BE2C (cell line): ENCODE measurements around the gene MIAT.

ENCODE experiments used
- DNase-seq: peaks from one replicate; pipeline ENCODE4 v3.0.0-alpha.2; 2020
- H3K27me3 ChIP-seq: fragments of 250-450 bp; sonication (Bioruptor Pico); 2 replicates; pipeline ENCODE4 v1.5.1; 2020; ENCODE audit warnings: mild to moderate bottlenecking
- H3K36me3 ChIP-seq: fragments of 250-450 bp; sonication (Bioruptor Pico); 2 replicates; pipeline ENCODE4 v1.5.1; 2020; ENCODE audit warnings: mild to moderate bottlenecking
- H3K4me1 ChIP-seq: fragments of 250-450 bp; sonication (Bioruptor Pico); 2 replicates; pipeline ENCODE4 v1.5.1; 2020
- H3K4me3 ChIP-seq: 2 replicates; pipeline ENCODE4 v1.5.1; 2011; ENCODE audit warnings: low read depth, low read length
- H3K9me3 ChIP-seq: fragments of 250-450 bp; sonication (Bioruptor Pico); 2 replicates; pipeline ENCODE4 v1.5.1; 2020
- TF ChIP-seq, protein P1 (sequence below): IDR thresholded peaks from 2 replicates; pipeline ENCODE4 v1.5.1; 2012; ENCODE audit warnings: mild to moderate bottlenecking, low read depth, low read length

Gene MIAT

DNA sequence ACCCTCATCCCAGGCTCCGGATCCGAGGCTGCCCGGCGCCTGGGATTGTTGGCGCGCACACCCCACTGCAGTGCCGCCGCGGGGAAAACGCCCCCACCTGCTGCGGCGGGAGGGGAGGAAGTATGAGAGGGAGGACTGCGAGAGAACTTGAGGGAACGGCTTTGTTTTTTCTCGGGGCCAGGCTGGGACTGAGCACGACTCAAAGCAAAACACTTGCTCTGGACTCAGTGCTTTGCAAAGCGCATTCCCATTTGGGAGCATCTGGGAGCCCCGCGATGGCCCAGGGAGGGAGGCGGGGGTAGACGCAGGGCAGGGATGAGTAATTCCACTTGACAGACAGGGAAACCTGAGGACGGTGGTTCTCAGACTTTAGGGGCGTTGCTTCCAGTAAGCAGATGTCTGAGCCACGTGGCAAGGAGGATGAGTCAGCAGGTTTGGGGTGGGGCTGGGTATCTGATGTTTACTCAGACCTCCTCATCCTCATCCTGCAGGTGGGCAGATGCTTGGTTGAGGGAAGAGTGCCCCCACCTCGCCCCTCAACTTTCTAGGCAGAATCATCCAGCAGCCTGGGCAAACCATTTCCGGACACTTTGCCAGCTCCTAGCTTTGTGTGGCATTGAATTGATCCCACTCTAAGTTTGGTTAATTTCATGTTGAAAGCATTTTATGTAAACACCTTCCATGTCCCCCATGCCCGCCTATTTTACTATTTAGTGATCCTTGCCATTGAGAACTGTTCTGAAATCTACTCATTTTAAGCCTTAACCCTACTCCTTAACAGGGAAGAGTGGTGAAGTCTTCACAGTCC lies 1.5 kb downstream of the MIAT start:
- Histone ChIP-seq H3K4me1 (peaks cover 5% of the 10 kb centered on the region), H3K4me3 (peak overlapping the region; percentile 76), H3K9me3 (no peaks in the 10 kb centered on the region), H3K36me3 (no peaks in the 10 kb centered on the region), H3K27me3 (peaks cover 4% of the 10 kb centered on the region)
- DNase-seq: peak; percentile 88
- TF ChIP-seq, protein P1, sequence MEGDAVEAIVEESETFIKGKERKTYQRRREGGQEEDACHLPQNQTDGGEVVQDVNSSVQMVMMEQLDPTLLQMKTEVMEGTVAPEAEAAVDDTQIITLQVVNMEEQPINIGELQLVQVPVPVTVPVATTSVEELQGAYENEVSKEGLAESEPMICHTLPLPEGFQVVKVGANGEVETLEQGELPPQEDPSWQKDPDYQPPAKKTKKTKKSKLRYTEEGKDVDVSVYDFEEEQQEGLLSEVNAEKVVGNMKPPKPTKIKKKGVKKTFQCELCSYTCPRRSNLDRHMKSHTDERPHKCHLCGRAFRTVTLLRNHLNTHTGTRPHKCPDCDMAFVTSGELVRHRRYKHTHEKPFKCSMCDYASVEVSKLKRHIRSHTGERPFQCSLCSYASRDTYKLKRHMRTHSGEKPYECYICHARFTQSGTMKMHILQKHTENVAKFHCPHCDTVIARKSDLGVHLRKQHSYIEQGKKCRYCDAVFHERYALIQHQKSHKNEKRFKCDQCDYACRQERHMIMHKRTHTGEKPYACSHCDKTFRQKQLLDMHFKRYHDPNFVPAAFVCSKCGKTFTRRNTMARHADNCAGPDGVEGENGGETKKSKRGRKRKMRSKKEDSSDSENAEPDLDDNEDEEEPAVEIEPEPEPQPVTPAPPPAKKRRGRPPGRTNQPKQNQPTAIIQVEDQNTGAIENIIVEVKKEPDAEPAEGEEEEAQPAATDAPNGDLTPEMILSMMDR: no peak

DNA sequence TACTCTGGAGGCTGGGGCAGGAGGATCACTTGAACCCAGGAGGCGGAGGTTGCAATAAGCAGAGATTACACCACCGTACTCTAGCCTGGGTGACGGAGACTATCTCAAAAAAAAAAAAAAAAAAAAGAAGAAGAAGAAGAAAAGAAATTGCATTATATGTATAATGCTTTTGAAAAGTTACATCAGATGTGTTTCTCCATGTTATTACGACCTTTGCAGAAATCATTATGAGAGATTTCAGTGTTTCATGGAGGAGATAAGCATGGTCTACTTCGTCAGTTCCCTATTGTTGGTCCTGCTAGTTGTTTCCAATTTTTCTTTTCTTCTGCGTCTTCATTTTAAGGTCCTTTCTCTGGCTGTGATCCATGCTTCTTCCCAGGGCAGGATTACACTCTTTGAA lies 3.0 kb downstream of the MIAT start:
- TF ChIP-seq, protein P1: no peak
- Histone ChIP-seq H3K4me3 (no peak overlapping the region), H3K9me3 (no peaks in the 10 kb centered on the region), H3K4me1 (peaks cover 5% of the 10 kb centered on the region), H3K27me3 (peaks cover 4% of the 10 kb centered on the region), H3K36me3 (no peaks in the 10 kb centered on the region)
- DNase-seq: no peak

DNA sequence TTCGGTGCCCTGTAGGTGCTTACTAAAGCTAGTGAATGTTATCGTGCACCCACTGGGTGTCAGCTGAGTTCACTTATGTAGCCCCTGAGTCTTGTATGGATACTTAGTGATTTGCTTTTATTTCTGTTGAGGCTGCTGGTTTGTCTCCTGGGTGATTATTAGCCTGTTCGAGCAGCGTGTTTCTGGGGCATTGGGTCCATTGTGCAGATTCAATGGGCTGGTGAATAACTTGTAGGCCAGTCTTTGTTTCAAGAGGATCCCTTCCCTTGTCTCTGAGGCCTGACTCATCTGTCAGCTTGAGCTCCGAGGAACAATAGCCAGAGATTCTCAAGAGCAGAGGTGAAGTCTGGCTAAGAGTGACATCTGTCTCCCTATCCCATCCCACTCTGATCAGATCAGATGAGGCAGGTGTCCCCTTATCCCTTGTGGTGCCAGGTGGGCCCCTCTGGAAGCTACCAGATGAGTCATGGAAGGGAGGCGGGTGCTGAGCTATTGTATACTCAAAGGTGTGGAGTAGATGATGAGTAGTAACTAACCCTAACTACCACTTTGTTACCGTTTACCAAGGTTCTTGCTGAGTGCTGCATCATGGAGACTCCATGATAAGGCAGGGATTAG lies 3.7 kb downstream of the MIAT start:
- Histone ChIP-seq H3K4me3 (no peak overlapping the region), H3K27me3 (peaks cover 4% of the 10 kb centered on the region), H3K4me1 (peaks cover 5% of the 10 kb centered on the region), H3K36me3 (no peaks in the 10 kb centered on the region), H3K9me3 (no peaks in the 10 kb centered on the region)
- DNase-seq: no peak
- TF ChIP-seq, protein P1: no peak

DNA sequence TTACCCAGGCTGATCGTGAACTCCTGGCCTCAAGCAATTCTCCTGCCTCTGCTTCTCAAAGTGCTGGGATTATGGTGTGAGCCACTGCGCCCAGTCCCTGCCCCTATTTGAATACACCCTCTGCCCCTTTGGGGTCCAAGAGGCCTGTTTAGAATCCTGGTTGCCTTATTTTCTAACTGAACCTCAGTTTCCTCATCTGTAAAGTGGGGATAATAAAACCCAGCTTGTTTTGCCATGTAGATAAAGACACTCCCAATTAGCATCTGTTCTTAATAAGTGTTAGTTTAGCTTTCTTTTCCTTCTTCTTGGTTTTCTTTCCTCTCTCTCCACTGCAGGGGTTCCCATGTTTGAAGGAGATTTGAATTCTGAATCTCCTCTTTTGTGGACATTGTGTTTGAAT lies 4.8 kb downstream of the MIAT start:
- DNase-seq: no peak
- no peaks in the 10 kb centered on the region for H3K36me3 ChIP-seq
- no peak overlapping the region for H3K4me3 ChIP-seq
- peaks cover 5% of the 10 kb centered on the region for H3K4me1 ChIP-seq
- TF ChIP-seq, protein P1: no peak
- peaks cover 4% of the 10 kb centered on the region for H3K27me3 ChIP-seq
- no peaks in the 10 kb centered on the region for H3K9me3 ChIP-seq

DNA sequence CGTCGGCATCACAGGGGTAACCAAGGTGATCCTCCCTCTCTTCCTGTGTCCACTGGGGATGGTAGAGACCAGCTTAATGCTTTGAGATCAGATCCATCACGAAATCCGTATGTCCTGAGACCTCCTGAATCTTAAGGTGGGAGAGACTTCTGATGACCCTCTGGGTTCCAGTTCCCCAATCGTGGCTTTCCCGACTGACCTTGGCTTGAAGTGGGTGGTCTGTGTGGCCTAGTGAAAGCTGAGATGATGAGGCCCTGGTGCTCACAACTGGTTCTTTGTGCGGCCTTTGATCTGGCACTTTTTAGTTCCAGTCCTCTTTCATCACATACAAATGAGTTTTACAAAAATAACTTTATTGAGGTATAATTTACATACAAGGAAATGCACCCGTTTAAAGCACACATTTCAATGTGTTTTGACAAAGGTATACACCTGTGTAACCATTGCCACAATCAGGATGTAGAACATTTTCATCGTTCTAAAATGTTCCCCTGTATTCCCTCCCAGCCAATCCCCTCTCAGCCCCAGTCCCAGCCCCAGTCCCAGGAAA lies 6.1 kb downstream of the MIAT start:
- no peak for DNase-seq
- Histone ChIP-seq H3K4me1 (peaks cover 5% of the 10 kb centered on the region), H3K9me3 (no peaks in the 10 kb centered on the region), H3K4me3 (no peak overlapping the region), H3K36me3 (no peaks in the 10 kb centered on the region), H3K27me3 (no peaks in the 10 kb centered on the region)
- TF ChIP-seq, protein P1: no peak

DNA sequence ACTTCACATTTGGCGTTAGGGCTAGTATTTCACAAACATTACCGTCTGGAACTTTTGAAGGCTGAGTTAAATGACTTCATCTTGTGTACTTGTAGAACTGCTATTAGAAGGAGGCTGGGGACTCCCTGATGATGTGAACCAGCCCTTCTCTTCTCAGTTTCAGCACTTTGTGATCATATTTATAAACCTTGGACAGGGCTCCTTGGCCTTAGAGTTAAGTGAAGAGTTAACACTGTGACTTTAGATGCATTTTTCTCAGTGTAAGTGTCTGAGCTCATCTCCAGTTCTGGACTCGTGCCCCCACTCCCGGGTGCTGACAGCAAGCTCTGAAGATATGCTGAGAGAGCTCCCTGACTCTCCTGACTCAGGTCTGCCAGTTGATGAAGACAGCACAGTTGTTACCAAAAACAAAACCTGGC lies 8.4 kb downstream of the MIAT start:
- no peaks in the 10 kb centered on the region for H3K9me3 ChIP-seq
- H3K27me3 ChIP-seq: no peaks in the 10 kb centered on the region
- no peak overlapping the region for H3K4me3 ChIP-seq
- TF ChIP-seq, protein P1: no peak
- H3K4me1 ChIP-seq: peaks cover 6% of the 10 kb centered on the region
- no peak for DNase-seq
- H3K36me3 ChIP-seq: no peaks in the 10 kb centered on the region
